ENCODE data around the gene FUT9. TPM values are rescaled to one million over a fixed set of nuclear protein-coding genes. Genes with fewer than 3 reads are reported as not detected.

FUT9 gene
- total and polyA plus RNA-seq, 2 experiments from 2014 or later = 2.1 to 6.8 TPM

- H3K9me3 Mint-ChIP-seq = no peaks in the 10 kb centered on the region
- H2AFZ ChIP-seq = no peak overlapping the region
- H3K27ac Mint-ChIP-seq = peak overlapping the region; percentile 44
These were observed 149.0 kb downstream of the FUT9 start for GRCh38 chr6:96164802-96165201.

GRCh38 chr6:96171112-96171511 is 155.3 kb downstream of the FUT9 start:
- DNase-seq (ENCODE audit: low spot score) (no peak), ATAC-seq (no peak)
- Mint-ChIP-seq H3K4me1 (no peaks in the 10 kb centered on the region; the same call in 2 of the 3 replicates), H3K27ac (no peak overlapping the region), H3K9me3 (no peaks in the 10 kb centered on the region), H3K36me3 (ENCODE audit: low read depth) (no peaks in the 10 kb centered on the region), H3K27me3 (ENCODE audit: insufficient read depth, low read depth, poor library complexity) (peaks cover 3% of the 10 kb centered on the region), H3K4me3 (no peak overlapping the region)
- H3K4me3 ChIP-seq = no peak overlapping the region
- no peak overlapping the region for H3K4me2 ChIP-seq
- H3K79me2 ChIP-seq (replicated peaks; ENCODE audit: insufficient read depth) = no peaks in the 10 kb centered on the region
- H3K36me3 ChIP-seq (ENCODE audit: insufficient read depth) = no peaks in the 10 kb centered on the region
- no peaks in the 10 kb centered on the region for H3K27me3 ChIP-seq (ENCODE audit: insufficient read depth)
- H3F3A ChIP-seq (replicated peaks; ENCODE audit: low read depth) = no peaks in the 10 kb centered on the region
- H3K4me1 ChIP-seq (ENCODE audit: insufficient read depth) = no peaks in the 10 kb centered on the region
- no peak overlapping the region for H3K27ac ChIP-seq (ENCODE audit: low read depth)
- H2AFZ ChIP-seq = no peak overlapping the region
- TF ChIP-seq REST (IDR thresholded peaks at IDR 0.05; ENCODE audit: unreplicated experiment) (no peak), ETS1 (IDR thresholded peaks at IDR 0.05) (no peak), CREB1 (CRISPR knock-in tag; IDR thresholded peaks at IDR 0.05; ENCODE audit: low read depth) (no peak), STAT1 (IDR thresholded peaks at IDR 0.05; ENCODE audit: unreplicated experiment) (no peak), JUNB (IDR thresholded peaks at IDR 0.05; ENCODE audit: unreplicated experiment) (no peak), ZNF331 (CRISPR knock-in tag; IDR thresholded peaks at IDR 0.05; ENCODE audit: low read depth) (no peak)
- no peaks in the 10 kb centered on the region for H4K20me1 ChIP-seq (replicated peaks; ENCODE audit: insufficient read depth)
- H3K9me2 ChIP-seq (ENCODE audit: insufficient read depth) = no peaks in the 10 kb centered on the region

More at GRCh38 chr6:96164802-96165201, 149.0 kb downstream of the FUT9 start:
- Histone ChIP-seq H3K27ac (ENCODE audit: low read depth) (peak overlapping the region; percentile 55), H3K4me3 (no peak overlapping the region), H3K36me3 (ENCODE audit: insufficient read depth) (no peaks in the 10 kb centered on the region), H3F3A (replicated peaks; ENCODE audit: low read depth) (no peaks in the 10 kb centered on the region), H3K9me2 (ENCODE audit: insufficient read depth) (no peaks in the 10 kb centered on the region), H3K4me1 (ENCODE audit: insufficient read depth) (peaks cover 25% of the 10 kb centered on the region), H3K79me2 (replicated peaks; ENCODE audit: insufficient read depth) (no peaks in the 10 kb centered on the region), H3K4me2 (no peak overlapping the region), H3K27me3 (ENCODE audit: insufficient read depth) (no peaks in the 10 kb centered on the region), H4K20me1 (replicated peaks; ENCODE audit: insufficient read depth) (no peaks in the 10 kb centered on the region)
- no peak for DNase-seq (ENCODE audit: low spot score)
- no peak overlapping the region for H3K4me3 Mint-ChIP-seq
- H3K36me3 Mint-ChIP-seq (ENCODE audit: low read depth) = peaks cover 7% of the 10 kb centered on the region; the same call in 2 of the 3 replicates
- H3K27me3 Mint-ChIP-seq (ENCODE audit: insufficient read depth, low read depth, poor library complexity) = no peaks in the 10 kb centered on the region
- peaks cover 37% of the 10 kb centered on the region for H3K4me1 Mint-ChIP-seq
- no peak for ATAC-seq
- TF ChIP-seq STAT1 (IDR thresholded peaks at IDR 0.05; ENCODE audit: unreplicated experiment) (no peak), POLR2AphosphoS5 (IDR thresholded peaks at IDR 0.05; ENCODE audit: low read depth) (no peak), EZH2 (IDR thresholded peaks at IDR 0.05; ENCODE audit: low read depth, unreplicated experiment) (no peak), JUNB (IDR thresholded peaks at IDR 0.05; ENCODE audit: unreplicated experiment) (no peak)

All from GM23338 (cell line).